CD4-positive, alpha-beta T cell treated with Interferon alpha-2 for 1 hour (primary cell): Measurements from ENCODE around the gene SAMD11.

Experiments
- DNase-seq, 2 donors: peaks; one replicate each; pipeline ENCODE4 v3.0.0-alpha.2; 2020 to 2022

Gene SAMD11

DNA sequence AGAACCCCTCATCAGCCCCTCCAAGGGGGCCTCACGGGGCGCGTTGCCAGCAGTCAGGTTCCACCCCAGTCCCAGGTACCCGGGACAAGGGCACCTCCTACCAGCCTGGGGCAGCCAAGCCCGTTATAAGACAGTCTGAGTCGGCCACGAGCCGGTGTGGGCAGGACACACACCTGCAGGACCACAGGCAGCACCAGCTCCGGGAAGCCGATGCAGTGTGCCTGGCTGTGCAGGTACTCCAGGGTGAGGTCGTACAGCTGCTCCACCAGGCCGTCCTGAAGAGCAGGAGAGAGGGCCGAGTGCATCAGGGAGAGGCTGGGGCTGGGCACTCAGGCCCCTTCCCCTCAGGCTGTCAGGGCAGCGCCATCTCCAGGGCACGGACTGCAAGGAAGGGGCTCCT is 24.2 kb downstream of the SAMD11 start:
- DNase-seq, result no peak

GRCh38 chr1:950268-950667 is 26.5 kb downstream of the SAMD11 start:
- no peak for DNase-seq

- DNase-seq, result no peak
Measured at GRCh38 chr1:950881-951280, 27.2 kb downstream of the SAMD11 start.

- no peak for DNase-seq
Measured at GRCh38 chr1:951364-951763, 27.6 kb downstream of the SAMD11 start.

DNA sequence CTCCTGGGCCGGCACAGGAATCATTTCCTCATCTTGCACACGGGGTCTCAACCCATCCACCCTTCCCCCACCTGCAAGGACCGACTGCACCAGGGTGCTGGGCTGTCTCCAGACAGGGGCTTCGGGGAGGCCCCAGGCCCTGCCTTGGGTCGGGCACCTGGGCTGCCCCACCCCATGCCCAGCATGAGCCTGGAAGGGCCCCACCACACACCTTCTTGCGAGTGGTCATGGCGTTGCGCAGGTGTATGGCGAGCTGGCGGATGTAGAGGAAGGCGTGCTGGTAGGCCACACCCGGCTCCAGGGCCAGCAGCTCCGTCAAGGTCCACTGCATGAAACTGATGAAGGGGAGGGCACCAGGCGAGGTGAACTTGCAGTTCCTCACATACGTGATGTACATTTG is 28.5 kb downstream of the SAMD11 start:
- no peak for DNase-seq

- no peak for DNase-seq
Measured at GRCh38 chr1:952603-953002, 28.9 kb downstream of the SAMD11 start.

DNA sequence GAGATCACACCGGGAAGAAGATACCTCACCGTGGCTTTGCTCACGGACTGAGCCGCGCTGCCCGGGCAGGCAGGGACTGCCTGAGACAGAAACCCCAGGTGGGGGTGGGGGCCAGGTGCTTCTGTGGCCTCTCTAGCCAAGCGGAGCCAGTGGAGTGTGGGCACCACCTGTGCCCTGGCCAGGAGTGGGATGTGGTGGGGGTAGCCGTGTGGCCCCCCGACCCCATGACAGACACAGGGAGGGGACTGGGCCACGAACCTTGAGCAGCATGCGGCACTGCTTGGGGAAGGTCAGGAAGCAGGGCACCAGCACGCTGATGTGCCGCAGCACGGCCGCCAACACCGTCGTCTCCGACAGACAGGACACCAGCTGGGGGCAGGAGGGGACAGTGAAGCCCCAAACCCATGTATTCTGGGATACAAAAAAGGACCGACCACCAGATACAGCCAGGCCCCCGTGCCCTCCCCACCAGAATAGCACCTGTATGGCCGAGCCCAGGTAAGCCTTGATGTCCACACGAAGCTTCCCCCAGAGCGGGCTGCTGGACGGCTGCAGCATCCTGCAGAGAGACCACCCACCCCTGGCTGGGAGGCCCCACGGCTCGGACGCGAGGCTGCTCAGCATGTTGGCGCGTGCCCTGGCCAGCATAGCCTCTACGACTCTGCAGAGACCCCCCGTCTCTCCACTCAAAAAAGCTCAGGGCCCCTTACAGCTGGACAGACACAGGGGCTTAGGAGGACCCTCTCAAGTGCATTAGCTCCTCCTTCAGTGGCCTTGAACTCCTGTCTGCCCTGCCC is 30.0 kb downstream of the SAMD11 start:
- no peak for DNase-seq

GRCh38 chr1:954927-955326 is 31.2 kb downstream of the SAMD11 start:
- no peak for DNase-seq

GRCh38 chr1:955474-955873 is 31.8 kb downstream of the SAMD11 start:
- no peak for DNase-seq

- no peak for DNase-seq
Measured at GRCh38 chr1:956636-957035, 32.9 kb downstream of the SAMD11 start.

DNA sequence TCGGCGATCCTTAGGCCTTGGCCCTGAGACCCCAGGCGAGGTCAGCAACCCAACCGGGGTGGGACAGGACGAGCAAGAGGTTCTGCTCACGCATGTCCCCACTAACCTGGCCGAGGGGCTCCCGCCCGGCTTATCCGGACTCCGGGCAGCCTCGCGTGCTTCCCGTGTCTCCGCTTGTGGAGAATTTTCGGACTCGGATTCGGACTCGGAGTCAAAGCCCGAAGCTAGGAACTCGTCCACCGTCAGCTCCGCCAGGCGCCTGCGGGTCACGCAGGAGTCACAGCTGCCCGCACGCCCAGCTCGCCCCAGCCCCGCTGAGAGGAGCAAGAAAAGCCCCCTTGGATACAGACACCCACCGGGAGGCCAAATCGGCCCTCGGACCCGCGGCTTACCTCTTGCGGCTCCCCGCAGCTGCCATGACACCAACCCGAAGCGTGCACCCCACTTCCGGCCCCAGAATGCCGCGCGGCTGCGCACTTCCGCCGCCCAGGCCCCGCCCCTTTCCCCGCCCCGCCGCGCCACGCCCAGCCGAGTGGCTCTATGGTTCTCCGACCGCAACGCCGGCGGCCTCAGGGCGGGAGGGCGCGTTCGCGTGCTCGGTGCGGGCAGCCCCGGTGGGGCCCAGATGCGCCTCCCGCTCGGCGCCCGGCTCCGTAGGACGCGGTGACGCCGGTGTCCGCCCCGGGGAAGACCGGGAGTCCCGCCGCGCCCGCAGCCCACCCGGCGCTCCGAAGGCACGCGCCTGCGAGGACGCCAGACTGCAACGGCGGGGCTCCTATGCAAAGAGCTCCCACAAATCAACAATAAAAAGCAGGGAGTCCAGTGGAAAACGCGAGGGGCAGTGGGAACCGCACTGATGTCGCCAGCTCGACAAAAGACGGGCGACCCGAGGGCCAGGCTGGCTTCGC is 35.4 kb downstream of the SAMD11 start, which contains the start of gene NOC2L:
NOC2L (minus strand) TSS at position 434 of the 908 bp plus-strand sequence; CDS start at position 418, 16 bp downstream.
- DNase-seq, result peak; percentile 95 to 98

GRCh38 chr1:959731-960362 is 36.1 kb downstream of the SAMD11 start:
- peak in 1 of 2 donors; percentile 18 for DNase-seq

DNA sequence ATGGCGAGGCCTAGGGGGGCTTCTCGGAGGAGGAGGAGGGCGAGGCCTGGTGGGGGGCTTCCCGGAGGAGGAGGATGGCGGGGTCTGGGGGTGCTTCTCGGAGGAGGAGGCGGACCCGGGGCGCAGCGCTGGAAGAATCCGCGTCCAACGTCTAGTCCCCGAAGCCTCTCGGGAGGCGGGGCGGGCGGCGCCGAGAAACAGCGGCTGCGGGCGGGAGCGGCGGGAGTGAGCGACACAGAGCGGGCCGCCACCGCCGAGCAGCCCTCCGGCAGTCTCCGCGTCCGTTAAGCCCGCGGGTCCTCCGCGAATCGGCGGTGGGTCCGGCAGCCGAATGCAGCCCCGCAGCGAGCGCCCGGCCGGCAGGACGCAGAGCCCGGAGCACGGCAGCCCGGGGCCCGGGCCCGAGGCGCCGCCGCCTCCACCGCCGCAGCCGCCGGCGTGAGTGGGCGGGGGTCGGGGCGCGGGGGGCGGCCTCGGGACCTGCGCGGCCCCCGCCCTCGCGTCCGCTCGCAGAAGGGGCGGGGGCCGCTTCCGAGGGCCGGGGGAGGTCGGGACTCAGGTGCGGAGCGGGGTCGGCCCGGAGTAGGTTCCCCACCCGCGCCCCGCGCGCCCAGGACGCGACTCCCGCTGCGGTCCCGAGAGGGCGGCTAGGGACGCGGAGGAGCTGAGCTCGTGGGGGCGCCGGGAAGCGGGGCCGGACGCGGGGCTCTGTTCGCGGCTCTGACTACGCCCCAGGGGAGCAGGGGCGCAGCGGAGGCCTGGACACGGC is 36.8 kb downstream of the SAMD11 start, which contains the start of gene KLHL17:
KLHL17 (plus strand) TSS at position 222 of the 769 bp plus-strand sequence; CDS start at position 332, 110 bp downstream.
- peak; percentile 69 to 84 for DNase-seq

GRCh38 chr1:961132-961669 is 37.5 kb downstream of the SAMD11 start:
- DNase-seq, result no peak

DNA sequence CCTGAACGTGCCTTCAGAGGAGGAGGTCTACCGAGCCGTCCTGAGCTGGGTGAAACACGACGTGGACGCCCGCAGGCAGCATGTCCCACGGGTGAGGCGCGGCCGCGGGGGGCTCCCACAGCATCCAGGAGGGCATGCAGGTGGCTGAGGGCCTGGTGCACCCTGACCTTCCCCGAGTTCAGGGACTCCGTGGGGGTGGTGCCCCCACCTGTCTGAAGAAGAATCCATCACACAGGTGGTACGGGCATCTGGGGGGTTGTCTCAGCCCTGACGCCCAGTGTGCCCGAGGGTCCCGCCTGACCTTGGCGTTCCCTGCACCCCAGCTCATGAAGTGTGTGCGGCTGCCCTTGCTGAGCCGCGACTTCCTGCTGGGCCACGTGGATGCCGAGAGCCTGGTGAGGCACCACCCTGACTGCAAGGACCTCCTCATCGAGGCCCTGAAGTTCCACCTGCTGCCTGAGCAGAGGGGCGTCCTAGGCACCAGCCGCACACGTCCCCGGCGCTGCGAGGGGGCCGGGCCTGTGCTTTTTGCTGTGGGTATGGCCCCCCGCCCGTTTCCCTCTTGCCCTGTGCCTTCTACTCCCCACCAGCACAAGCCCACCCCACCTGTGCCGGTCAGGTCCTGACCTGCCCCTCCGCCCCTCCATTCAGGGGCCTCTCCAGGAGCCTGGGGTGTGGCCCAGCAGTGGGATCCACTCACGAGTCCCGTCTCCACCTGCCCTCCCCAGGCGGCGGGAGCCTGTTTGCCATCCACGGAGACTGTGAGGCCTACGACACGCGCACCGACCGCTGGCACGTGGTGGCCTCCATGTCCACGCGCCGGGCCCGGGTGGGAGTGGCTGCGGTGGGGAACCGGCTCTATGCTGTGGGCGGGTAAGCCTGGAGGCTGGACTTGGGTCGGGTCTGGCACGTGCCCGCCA is 38.9 kb downstream of the SAMD11 start:
- no peak for DNase-seq

DNA sequence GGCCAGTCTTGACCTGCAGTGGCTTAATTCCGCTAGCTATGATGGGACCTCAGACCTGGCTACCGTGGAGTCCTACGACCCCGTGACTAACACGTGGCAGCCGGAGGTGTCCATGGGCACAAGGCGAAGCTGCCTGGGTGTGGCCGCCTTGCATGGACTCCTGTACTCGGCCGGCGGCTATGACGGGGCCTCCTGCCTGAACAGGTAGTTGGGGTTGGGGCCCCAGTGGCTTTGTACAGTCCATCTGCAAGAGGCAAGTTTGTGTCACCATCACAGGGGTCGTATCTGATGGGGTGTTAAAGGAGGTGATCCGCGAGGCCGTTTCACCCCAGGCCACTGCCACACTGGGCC is 39.6 kb downstream of the SAMD11 start:
- DNase-seq, result no peak

GRCh38 chr1:963746-964525 is 40.2 kb downstream of the SAMD11 start:
- no peak for DNase-seq

GRCh38 chr1:964691-965525 is 41.2 kb downstream of the SAMD11 start:
- DNase-seq, result no peak

GRCh38 chr1:965526-966134 is 41.9 kb downstream of the SAMD11 start:
- no peak for DNase-seq
